Effector memory CD8-positive, alpha-beta T cell (primary cell): ENCODE results near the gene PRSS27.
"Not testable (repeated sequence)": the region's sequence is repeated elsewhere in the genome, so short reads cannot be mapped to it uniquely, and the experiment has no call there.

ENCODE experiments used
- ATAC-seq: fragments of 150-1000 bp; cut with Tn5 transposase; replicated peaks from 2 replicates; pipeline ENCODE4 v1.10.0; 2021; ENCODE audit warnings: mild to moderate bottlenecking, moderate library complexity
- DNase-seq, 3 experiments: peaks; one replicate each; pipeline ENCODE4 v3.0.0; 2021
- H3K27ac Mint-ChIP-seq, 2 donors: one replicate each; pipeline ENCODE4 v1.8.0; 2022; ENCODE audit warnings: mild to moderate bottlenecking in 2 of 2, mixed read lengths in 2 of 2, moderate library complexity in 2 of 2
- H3K27me3 Mint-ChIP-seq, 2 donors: one replicate each; pipeline ENCODE4 v1.8.0; 2022; ENCODE audit warnings: mixed read lengths in 2 of 2
- H3K36me3 Mint-ChIP-seq: one replicate; pipeline ENCODE4 v1.8.0; 2022; ENCODE audit warnings: mild to moderate bottlenecking, moderate library complexity, mixed read lengths; ENCODE audit not compliant: insufficient read depth
- H3K4me1 Mint-ChIP-seq, 2 donors: one replicate each; pipeline ENCODE4 v1.8.0; 2022; ENCODE audit warnings: low read depth in 2 of 2, mixed read lengths in 2 of 2
- H3K4me3 Mint-ChIP-seq, 2 donors: one replicate each; pipeline ENCODE4 v1.8.0; 2022; ENCODE audit warnings: mild to moderate bottlenecking in 2 of 2, mixed read lengths in 2 of 2, moderate library complexity in 2 of 2
- H3K9me3 Mint-ChIP-seq, 2 donors: one replicate each; pipeline ENCODE4 v1.8.0; 2022; ENCODE audit warnings: mixed read lengths in 2 of 2

Gene PRSS27

GRCh38 chr16:2728034-2728433 is 8.0 kb upstream of the PRSS27 start:
- Mint-ChIP-seq H3K36me3 (no peaks in the 10 kb centered on the region), H3K9me3 (no peaks in the 10 kb centered on the region), H3K4me3 (no peak overlapping the region), H3K27ac (no peak overlapping the region), H3K4me1 (no peaks in the 10 kb centered on the region), H3K27me3 (peaks cover 13 to 20% of the 10 kb centered on the region in 2 donors)
- no peak for DNase-seq
- no peak for ATAC-seq

GRCh38 chr16:2726923-2727322 is 6.9 kb upstream of the PRSS27 start:
- Mint-ChIP-seq H3K36me3 (no peaks in the 10 kb centered on the region), H3K4me3 (no peak overlapping the region), H3K27me3 (peaks cover 13 to 20% of the 10 kb centered on the region in 2 donors), H3K27ac (no peak overlapping the region), H3K4me1 (no peaks in the 10 kb centered on the region), H3K9me3 (no peaks in the 10 kb centered on the region)
- DNase-seq, result no peak
- ATAC-seq, result no peak

- Mint-ChIP-seq H3K36me3 (peaks cover 6% of the 10 kb centered on the region), H3K4me1 (no peaks in the 10 kb centered on the region), H3K4me3 (no peak overlapping the region), H3K27ac (no peak overlapping the region), H3K27me3 (peaks cover 13 to 20% of the 10 kb centered on the region in 2 donors), H3K9me3 (no peaks in the 10 kb centered on the region)
- no peak for ATAC-seq
- DNase-seq, result no peak
These were observed 4.9 kb upstream of the PRSS27 start for GRCh38 chr16:2724816-2725348.

GRCh38 chr16:2724088-2724676 is 4.2 kb upstream of the PRSS27 start:
- DNase-seq, result no peak
- Mint-ChIP-seq H3K27me3 (peaks cover 13 to 20% of the 10 kb centered on the region in 2 donors), H3K4me1 (no peaks in the 10 kb centered on the region), H3K4me3 (no peak overlapping the region), H3K27ac (peak overlapping the region in 1 of 2 donors; percentile 8), H3K36me3 (peaks cover 6% of the 10 kb centered on the region), H3K9me3 (no peaks in the 10 kb centered on the region)
- ATAC-seq, result no peak

GRCh38 chr16:2721634-2722173 is 1.7 kb upstream of the PRSS27 start:
- peak overlapping the region; percentile 79 to 82 for H3K4me3 Mint-ChIP-seq
- not testable (repeated sequence) for H3K9me3 Mint-ChIP-seq, ATAC-seq, DNase-seq, H3K36me3 Mint-ChIP-seq, H3K4me1 Mint-ChIP-seq
- peak overlapping the region in 1 of 2 donors; percentile 67 for H3K27ac Mint-ChIP-seq
- H3K27me3 Mint-ChIP-seq, result peaks cover 13 to 20% of the 10 kb centered on the region in 2 donors

GRCh38 chr16:2720719-2721633 is 952 bp upstream of the PRSS27 start:
- H3K4me3 Mint-ChIP-seq, result peak overlapping the region; percentile 79 to 82
- ATAC-seq (peak; percentile 91), DNase-seq (peak; percentile 75 to 79 (median 78))
- peaks cover 6% of the 10 kb centered on the region for H3K36me3 Mint-ChIP-seq
- no peaks in the 10 kb centered on the region for H3K9me3 Mint-ChIP-seq
- H3K27ac Mint-ChIP-seq, result peak overlapping the region; percentile 67 to 76
- H3K27me3 Mint-ChIP-seq, result peaks cover 13 to 20% of the 10 kb centered on the region in 2 donors
- peaks cover 0 to 2% of the 10 kb centered on the region in 2 donors for H3K4me1 Mint-ChIP-seq

- H3K4me1 Mint-ChIP-seq, result peaks cover 5 to 8% of the 10 kb centered on the region in 2 donors
- ATAC-seq, result no peak
- H3K9me3 Mint-ChIP-seq, result no peaks in the 10 kb centered on the region
- H3K27me3 Mint-ChIP-seq, result peaks cover 4 to 6% of the 10 kb centered on the region in 2 donors
- H3K27ac Mint-ChIP-seq, result peak overlapping the region in 1 of 2 donors; percentile 76
- H3K4me3 Mint-ChIP-seq, result peak overlapping the region; percentile 79 to 82
- DNase-seq, result no peak
- peaks cover 10% of the 10 kb centered on the region for H3K36me3 Mint-ChIP-seq
These were observed 528 bp downstream of the PRSS27 start for GRCh38 chr16:2719328-2720063.

GRCh38 chr16:2717383-2718263 is 2.4 kb downstream of the PRSS27 start:
- Mint-ChIP-seq H3K27ac (peak overlapping the region in 1 of 2 donors; percentile 49), H3K4me1 (peaks cover 5 to 8% of the 10 kb centered on the region in 2 donors), H3K4me3 (no peak overlapping the region), H3K9me3 (no peaks in the 10 kb centered on the region), H3K27me3 (no peaks in the 10 kb centered on the region), H3K36me3 (peaks cover 10% of the 10 kb centered on the region)
- ATAC-seq (no peak), DNase-seq (no peak)

- no peak for ATAC-seq
- Mint-ChIP-seq H3K4me1 (peaks cover 5 to 8% of the 10 kb centered on the region in 2 donors), H3K36me3 (peaks cover 16% of the 10 kb centered on the region), H3K4me3 (no peak overlapping the region), H3K27me3 (no peaks in the 10 kb centered on the region), H3K9me3 (no peaks in the 10 kb centered on the region), H3K27ac (no peak overlapping the region)
- no peak for DNase-seq
These were observed 3.1 kb downstream of the PRSS27 start for GRCh38 chr16:2716948-2717347.

- no peak for ATAC-seq
These were observed 3.8 kb downstream of the PRSS27 start for GRCh38 chr16:2715966-2716885.

GRCh38 chr16:2715519-2715918 is 4.5 kb downstream of the PRSS27 start:
- DNase-seq (peak; percentile 80 to 83 (median 83)), ATAC-seq (peak; percentile 96)
- Mint-ChIP-seq H3K4me1 (peaks cover 5 to 8% of the 10 kb centered on the region in 2 donors), H3K36me3 (peaks cover 14% of the 10 kb centered on the region), H3K4me3 (peak overlapping the region in 1 of 2 donors; percentile 41), H3K9me3 (no peaks in the 10 kb centered on the region), H3K27me3 (no peaks in the 10 kb centered on the region), H3K27ac (no peak overlapping the region)

More at GRCh38 chr16:2715966-2716885, 3.8 kb downstream of the PRSS27 start:
- H3K27ac Mint-ChIP-seq, result no peak overlapping the region
- H3K4me1 Mint-ChIP-seq, result peaks cover 5 to 8% of the 10 kb centered on the region in 2 donors
- DNase-seq, result no peak
- H3K36me3 Mint-ChIP-seq, result peaks cover 19% of the 10 kb centered on the region
- no peaks in the 10 kb centered on the region for H3K27me3 Mint-ChIP-seq
- no peaks in the 10 kb centered on the region for H3K9me3 Mint-ChIP-seq
- H3K4me3 Mint-ChIP-seq, result peak overlapping the region; percentile 10 to 41
